ENCODE results near the gene MTHFSD.

Gene MTHFSD

GRCh38 chr16:86530251-86531190, 24.5 kb downstream of the MTHFSD start:
- TF ChIP-seq CTCF (IDR thresholded peaks at IDR 0.05; ENCODE audit: low read depth, low read length): no peak
- DNase-seq (ENCODE audit: extremely low read depth, low read depth): no peak

GRCh38 chr16:86529160-86529559, 25.9 kb downstream of the MTHFSD start:
- no peak for TF ChIP-seq CTCF (IDR thresholded peaks at IDR 0.05; ENCODE audit: low read depth, low read length)
- DNase-seq (ENCODE audit: extremely low read depth, low read depth): no peak

- TF ChIP-seq CTCF (IDR thresholded peaks at IDR 0.05; ENCODE audit: low read depth, low read length): no peak
- DNase-seq (ENCODE audit: extremely low read depth, low read depth): no peak
These were observed 26.7 kb downstream of the MTHFSD start for GRCh38 chr16:86528061-86528929.

GRCh38 chr16:86527366-86527765, 27.7 kb downstream of the MTHFSD start:
- no peak for DNase-seq (ENCODE audit: extremely low read depth, low read depth)
- no peak for TF ChIP-seq CTCF (IDR thresholded peaks at IDR 0.05; ENCODE audit: low read depth, low read length)

- no peak for TF ChIP-seq CTCF (IDR thresholded peaks at IDR 0.05; ENCODE audit: low read depth, low read length)
- no peak for DNase-seq (ENCODE audit: extremely low read depth, low read depth)
These were observed 29.3 kb downstream of the MTHFSD start for GRCh38 chr16:86525696-86526095.

- no peak for TF ChIP-seq CTCF (IDR thresholded peaks at IDR 0.05; ENCODE audit: low read depth, low read length)
- no peak for DNase-seq (ENCODE audit: extremely low read depth, low read depth)
These were observed 31.0 kb downstream of the MTHFSD start for GRCh38 chr16:86524029-86524428.
